ENCODE results near the gene PAPLN.
"Not testable (repeated sequence)": the region's sequence is repeated elsewhere in the genome, so short reads cannot be mapped to it uniquely, and the experiment has no call there.

The PAPLN gene

GRCh38 chr14:73237219-73237785, at the start of gene PAPLN:
PAPLN (plus strand) TSS chr14:73237506; CDS start chr14:73239779, 2,273 bp downstream.
- peak in 1 of 2 donors; percentile 20 for DNase-seq

GRCh38 chr14:73188501-73188911, 48.8 kb upstream of the PAPLN start:
- DNase-seq: no peak

DNA sequence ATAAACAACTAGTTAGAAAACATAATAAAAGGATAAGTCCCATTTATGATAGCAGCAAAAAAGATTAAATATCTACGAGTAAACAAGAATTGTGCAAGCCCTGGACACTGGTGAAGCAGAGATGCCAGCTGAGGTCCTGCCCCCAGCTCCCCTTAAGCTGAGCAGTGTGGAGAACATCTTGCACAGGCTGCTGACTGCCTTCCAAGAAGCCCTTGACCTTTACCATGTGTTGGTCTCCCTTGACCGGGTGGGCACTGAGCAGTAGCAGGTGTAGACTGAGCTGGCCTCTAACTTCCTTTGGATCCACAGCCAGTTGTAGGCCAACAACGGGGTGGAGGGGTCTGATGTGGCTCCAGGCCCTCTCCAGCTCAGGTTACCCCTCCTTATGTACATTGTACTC, 47.7 kb upstream of the PAPLN start:
- no peak for DNase-seq

GRCh38 chr14:73191441-73191840, 45.9 kb upstream of the PAPLN start:
- no peak for DNase-seq

DNA sequence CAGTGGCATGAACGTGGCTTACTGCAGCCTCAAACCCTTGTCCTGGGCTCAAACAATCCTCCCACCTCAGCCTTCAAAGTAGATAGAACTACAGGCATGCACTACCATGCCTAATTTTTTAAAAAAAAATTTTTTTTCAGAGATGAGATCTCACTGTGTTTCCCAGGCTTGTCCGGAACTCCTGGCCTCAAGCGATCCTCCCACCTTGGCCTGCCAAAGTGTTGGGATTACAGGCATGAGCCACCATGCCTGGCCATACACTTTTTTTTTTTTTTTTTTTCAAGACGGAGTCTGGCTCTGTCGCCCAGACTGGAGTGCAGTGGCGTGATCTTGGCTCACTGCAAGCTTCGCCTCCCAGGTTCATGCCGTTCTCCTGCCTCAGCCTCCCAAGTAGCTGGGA, 43.0 kb upstream of the PAPLN start:
- DNase-seq: not testable (repeated sequence)

DNA sequence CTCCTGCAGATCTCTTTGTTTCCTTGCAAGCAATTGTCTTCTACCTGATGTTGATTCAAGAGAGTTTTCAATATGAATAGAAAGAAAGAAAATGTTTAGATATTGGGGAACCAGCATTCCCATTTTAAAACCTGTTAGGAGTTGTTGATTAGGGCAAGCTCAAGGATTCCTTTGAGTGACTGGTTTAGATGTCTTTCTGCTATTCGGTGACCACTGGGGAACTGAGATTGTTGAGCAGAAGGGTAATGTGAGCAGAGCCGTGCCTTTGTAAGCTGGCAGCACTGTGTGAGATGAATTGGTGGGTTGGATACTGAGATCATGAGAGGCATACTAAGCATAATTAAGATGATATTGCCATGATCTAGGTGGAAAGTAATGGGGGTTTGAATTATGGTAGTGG, 39.1 kb upstream of the PAPLN start:
- no peak for DNase-seq

DNA sequence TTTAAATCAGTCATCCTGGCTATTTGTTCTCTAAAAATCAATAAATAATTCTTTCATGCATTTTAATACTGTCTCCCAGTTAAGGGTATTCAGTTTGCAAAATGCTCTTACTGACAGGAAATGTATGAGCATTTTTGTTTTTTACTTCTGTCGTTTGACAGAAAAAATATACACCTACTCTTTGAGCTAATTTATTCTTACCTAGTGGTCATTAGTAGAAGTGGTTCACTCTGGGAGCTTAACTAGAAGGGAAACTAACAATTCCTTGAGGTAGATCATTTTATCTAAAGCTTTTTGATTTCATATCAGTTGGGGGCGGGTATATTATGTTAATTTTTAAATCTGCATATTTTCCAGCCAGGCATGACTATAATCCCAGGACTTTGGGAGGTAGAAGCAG, 33.8 kb upstream of the PAPLN start:
- no peak for DNase-seq

- no peak for DNase-seq
Measured at GRCh38 chr14:73207615-73208014, 29.7 kb upstream of the PAPLN start.

DNA sequence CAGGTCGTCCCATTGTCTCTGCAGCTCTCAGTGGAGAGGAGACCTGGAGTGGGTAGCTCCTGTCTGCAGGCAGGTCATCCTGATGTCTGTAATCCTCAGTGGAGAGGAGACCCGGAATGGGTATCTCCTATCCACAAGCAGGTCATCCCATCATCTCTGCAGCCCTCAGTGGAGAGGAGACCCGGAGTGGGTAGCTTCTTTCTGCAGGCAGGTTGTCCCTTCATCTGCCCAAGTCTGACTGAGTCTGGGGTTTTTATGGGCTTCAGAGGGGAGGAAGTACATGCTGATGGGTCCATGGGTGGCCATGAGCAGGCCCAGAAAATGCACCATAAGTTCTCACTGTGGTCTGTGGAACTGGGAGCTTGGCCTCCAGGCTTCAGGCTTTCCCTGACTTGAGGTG, 28.9 kb upstream of the PAPLN start:
- no peak for DNase-seq

- DNase-seq: no peak
Measured at GRCh38 chr14:73208846-73209245, 28.5 kb upstream of the PAPLN start.

DNA sequence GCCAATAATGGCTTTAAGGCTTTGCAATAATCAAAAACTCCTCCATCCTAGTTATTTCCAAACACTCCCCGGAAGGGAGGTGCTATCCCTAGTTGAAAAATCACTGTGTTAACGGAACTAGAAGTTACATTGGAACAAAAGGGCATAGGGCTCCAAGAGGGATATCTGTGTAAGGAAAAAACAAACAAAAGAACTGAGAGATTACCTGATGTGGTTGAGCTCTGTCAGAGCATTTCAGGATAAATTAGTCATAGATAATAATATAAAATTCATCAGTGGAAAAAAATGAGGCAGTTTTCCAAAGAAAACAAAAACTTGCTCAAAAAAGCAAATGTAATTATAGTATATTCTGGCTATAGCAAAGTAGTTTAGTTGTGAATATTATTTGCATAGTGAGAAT, 27.4 kb upstream of the PAPLN start:
- no peak for DNase-seq

- DNase-seq: no peak
Measured at GRCh38 chr14:73211251-73212040, 25.9 kb upstream of the PAPLN start.

DNA sequence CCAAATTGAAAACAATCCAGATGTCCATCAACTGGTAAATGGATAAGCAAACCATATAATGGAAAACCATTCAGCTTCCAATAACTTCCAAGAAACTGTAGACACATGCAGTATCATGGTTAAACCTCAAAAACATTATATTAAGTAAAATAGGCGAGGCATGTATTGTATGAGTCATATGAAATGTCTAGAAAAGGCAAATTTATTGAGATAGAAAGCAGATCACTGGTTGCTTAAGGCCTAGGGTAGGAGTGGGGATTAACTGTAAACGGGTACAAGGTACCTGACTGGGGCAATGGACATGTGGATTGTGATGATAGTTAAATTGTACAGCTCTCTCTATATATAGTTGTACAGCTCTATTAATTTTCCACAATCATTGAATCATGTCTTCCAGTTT, 21.3 kb upstream of the PAPLN start:
- no peak for DNase-seq

DNA sequence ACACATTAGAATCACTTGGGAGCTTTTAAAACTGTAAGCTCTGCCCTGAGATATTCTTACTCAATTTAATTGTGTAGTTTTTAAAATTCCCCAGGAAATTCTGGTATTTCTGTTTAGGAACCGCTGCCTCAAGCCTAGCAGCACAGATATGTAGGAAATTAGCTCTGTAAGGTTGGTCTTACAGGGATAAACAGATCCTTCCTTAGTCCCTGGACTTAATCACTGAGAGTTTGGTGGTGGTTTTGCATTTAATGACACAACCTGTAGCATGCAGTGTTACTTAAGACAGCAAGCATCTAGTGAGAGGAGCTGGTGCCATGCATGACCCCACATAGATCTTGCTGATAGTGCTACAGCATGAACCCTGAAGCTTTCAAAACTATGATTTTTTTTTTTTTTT, 19.9 kb upstream of the PAPLN start:
- DNase-seq: no peak

DNA sequence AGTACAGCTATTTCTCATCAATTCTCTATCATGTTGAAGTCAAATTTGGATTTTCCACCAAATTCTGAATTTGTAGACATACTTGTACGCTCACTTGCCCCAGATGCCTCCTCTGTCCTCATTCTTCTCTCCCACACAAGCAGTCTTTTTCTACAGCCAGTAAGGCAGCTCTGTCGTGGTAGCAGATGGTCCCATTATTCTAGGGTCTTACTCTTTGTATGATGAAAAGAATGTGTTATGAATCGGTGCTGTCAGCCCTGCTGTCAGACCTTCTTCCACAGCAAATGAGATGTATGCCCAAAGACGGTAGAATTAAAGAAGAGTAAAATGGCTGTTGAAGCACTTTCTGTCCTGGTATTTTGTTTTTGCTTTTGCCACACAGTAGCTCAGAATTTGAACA, 17.2 kb upstream of the PAPLN start:
- DNase-seq: no peak

DNA sequence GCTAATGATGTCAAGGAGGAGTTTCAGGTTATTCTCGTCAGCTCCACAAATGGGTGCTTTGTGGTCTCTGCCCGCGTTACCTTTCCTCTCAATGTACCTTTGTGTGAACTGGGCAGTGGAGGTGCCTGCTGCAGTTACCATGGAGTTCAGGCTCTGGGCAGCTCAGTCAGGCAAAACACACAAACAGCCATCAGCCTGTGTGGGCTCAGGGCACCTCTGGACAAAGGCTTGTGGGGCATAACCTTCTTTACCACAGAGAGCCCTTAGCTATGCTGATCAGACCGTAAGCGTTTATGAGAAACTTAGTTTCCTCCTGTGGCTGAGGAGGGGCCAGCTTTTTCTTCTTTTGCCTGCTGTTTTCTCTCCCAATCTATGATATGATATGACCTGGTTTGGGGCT, 16.7 kb upstream of the PAPLN start:
- DNase-seq: no peak

DNA sequence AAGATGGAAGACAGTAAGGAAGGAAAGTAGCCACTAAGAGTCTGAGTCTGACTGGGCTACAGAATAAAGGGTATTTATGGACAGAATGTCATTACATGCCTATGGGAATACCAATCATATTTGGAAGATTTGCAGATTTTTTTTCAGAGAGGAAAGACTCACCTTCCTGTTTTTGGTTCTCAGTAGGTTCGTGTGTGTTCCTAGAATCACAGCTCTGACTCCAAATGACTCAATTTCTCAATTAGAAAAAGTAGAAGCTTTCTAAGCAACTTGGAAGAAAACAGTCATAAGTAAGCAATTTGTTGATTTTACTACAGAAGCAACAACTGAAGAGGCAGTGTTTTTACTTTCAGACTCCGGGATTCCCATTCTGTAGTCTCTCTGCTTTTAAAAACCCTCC, 15.4 kb upstream of the PAPLN start:
- DNase-seq: no peak

- no peak for DNase-seq
Measured at GRCh38 chr14:73223049-73223448, 14.3 kb upstream of the PAPLN start.

- DNase-seq: no peak
Measured at GRCh38 chr14:73225496-73225895, 11.8 kb upstream of the PAPLN start.

- DNase-seq: no peak
Measured at GRCh38 chr14:73227812-73228781, 9.2 kb upstream of the PAPLN start.

- no peak for DNase-seq
Measured at GRCh38 chr14:73230051-73230450, 7.3 kb upstream of the PAPLN start.

- no peak for DNase-seq
Measured at GRCh38 chr14:73231981-73232851, 5.1 kb upstream of the PAPLN start.

- DNase-seq: no peak
Measured at GRCh38 chr14:73232984-73233383, 4.3 kb upstream of the PAPLN start.
